Measurements from ENCODE around the gene KATNB1.

- TF ChIP-seq, protein P1, sequence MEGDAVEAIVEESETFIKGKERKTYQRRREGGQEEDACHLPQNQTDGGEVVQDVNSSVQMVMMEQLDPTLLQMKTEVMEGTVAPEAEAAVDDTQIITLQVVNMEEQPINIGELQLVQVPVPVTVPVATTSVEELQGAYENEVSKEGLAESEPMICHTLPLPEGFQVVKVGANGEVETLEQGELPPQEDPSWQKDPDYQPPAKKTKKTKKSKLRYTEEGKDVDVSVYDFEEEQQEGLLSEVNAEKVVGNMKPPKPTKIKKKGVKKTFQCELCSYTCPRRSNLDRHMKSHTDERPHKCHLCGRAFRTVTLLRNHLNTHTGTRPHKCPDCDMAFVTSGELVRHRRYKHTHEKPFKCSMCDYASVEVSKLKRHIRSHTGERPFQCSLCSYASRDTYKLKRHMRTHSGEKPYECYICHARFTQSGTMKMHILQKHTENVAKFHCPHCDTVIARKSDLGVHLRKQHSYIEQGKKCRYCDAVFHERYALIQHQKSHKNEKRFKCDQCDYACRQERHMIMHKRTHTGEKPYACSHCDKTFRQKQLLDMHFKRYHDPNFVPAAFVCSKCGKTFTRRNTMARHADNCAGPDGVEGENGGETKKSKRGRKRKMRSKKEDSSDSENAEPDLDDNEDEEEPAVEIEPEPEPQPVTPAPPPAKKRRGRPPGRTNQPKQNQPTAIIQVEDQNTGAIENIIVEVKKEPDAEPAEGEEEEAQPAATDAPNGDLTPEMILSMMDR (IDR thresholded peaks at IDR 0.05), result no peak
- TF ChIP-seq EZH2phosphoT487 (IDR thresholded peaks at IDR 0.05) (no peak), EZH2 (IDR thresholded peaks at IDR 0.05) (no peak)
Observed at GRCh38 chr16:57788951-57789350, 53.4 kb downstream of the KATNB1 start.

Measured in neural progenitor cell (in vitro differentiated cells).